GM23338 (cell line): ENCODE results near the gene PAX3.

Source experiments
- TF ChIP-seq, protein P1 (sequence below): IDR thresholded peaks from one replicate; pipeline ENCODE4 v1.6.1; 2018; ENCODE audit warnings: antibody characterized with exemption; ENCODE audit not compliant: unreplicated experiment
- TF ChIP-seq, protein P2 (sequence below), 2 experiments: fragments of 200-600 bp in 1 of 2; sonication (generic) in 1 of 2; conservative IDR thresholded peaks; 2 replicates each; pipeline versions ENCODE4 v1.5.1 to v1.6.1; 2016 to 2017; ENCODE audit warnings: antibody characterized with exemption in 2 of 2, low read depth in 2 of 2, mild to moderate bottlenecking in 2 of 2, moderate library complexity in 1 of 2

DNA sequence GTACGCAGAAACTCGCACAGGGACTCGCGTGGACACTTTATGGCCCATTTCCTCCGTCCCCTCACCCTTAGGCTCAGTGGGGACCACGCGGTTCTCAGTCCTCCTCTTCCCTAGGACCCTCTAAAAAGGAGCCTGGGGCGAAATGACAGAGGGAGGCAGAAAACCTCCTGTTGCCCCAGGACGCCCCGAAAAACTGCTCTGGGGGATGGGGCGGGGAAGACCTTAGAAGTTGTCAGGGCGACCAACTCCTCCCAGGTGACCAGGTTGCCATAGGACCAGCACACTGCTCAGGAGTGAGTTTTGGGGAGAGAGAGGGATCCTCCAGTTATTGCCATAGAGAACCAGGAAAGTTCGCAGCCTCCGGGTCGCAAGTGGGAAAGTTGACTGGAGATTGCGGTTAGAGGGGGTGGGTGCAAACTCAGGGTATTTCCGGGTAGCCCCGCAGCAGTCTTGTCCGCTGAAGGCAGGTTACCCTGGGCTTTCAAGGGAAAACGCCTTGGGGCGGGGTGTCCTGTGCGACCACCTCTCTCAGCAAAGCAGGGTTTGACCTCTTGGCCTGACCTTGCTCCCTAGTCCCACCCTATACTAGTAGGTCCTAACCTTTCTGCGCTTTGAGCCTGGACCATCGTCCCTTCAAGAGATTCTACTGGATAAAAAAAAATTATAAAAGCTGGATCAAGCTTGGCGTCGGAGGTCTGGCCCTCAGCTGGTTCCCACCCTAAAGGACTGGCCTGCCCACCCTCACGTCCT lies 7.8 kb upstream of the PAX3 start:
- TF ChIP-seq, protein P1, sequence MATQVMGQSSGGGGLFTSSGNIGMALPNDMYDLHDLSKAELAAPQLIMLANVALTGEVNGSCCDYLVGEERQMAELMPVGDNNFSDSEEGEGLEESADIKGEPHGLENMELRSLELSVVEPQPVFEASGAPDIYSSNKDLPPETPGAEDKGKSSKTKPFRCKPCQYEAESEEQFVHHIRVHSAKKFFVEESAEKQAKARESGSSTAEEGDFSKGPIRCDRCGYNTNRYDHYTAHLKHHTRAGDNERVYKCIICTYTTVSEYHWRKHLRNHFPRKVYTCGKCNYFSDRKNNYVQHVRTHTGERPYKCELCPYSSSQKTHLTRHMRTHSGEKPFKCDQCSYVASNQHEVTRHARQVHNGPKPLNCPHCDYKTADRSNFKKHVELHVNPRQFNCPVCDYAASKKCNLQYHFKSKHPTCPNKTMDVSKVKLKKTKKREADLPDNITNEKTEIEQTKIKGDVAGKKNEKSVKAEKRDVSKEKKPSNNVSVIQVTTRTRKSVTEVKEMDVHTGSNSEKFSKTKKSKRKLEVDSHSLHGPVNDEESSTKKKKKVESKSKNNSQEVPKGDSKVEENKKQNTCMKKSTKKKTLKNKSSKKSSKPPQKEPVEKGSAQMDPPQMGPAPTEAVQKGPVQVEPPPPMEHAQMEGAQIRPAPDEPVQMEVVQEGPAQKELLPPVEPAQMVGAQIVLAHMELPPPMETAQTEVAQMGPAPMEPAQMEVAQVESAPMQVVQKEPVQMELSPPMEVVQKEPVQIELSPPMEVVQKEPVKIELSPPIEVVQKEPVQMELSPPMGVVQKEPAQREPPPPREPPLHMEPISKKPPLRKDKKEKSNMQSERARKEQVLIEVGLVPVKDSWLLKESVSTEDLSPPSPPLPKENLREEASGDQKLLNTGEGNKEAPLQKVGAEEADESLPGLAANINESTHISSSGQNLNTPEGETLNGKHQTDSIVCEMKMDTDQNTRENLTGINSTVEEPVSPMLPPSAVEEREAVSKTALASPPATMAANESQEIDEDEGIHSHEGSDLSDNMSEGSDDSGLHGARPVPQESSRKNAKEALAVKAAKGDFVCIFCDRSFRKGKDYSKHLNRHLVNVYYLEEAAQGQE = no peak
- TF ChIP-seq, protein P2, sequence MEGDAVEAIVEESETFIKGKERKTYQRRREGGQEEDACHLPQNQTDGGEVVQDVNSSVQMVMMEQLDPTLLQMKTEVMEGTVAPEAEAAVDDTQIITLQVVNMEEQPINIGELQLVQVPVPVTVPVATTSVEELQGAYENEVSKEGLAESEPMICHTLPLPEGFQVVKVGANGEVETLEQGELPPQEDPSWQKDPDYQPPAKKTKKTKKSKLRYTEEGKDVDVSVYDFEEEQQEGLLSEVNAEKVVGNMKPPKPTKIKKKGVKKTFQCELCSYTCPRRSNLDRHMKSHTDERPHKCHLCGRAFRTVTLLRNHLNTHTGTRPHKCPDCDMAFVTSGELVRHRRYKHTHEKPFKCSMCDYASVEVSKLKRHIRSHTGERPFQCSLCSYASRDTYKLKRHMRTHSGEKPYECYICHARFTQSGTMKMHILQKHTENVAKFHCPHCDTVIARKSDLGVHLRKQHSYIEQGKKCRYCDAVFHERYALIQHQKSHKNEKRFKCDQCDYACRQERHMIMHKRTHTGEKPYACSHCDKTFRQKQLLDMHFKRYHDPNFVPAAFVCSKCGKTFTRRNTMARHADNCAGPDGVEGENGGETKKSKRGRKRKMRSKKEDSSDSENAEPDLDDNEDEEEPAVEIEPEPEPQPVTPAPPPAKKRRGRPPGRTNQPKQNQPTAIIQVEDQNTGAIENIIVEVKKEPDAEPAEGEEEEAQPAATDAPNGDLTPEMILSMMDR (conservative IDR thresholded peaks at IDR 0.05; ENCODE audit: low read depth in 2 of 2) = no peak
